ENCODE results near the gene LOXHD1. TPM values are rescaled to one million over a fixed set of nuclear protein-coding genes. Genes with fewer than 3 reads are reported as not detected.

Gene LOXHD1
- not detected in 2 replicates for total RNA-seq

- Mint-ChIP-seq H3K9me3 (no peaks in the 10 kb centered on the region), H3K4me1 (no peaks in the 10 kb centered on the region), H3K36me3 (ENCODE audit: low read depth) (no peaks in the 10 kb centered on the region), H3K27ac (no peak within 1 kb of the TSS), H3K4me3 (no peak within 1 kb of the TSS), H3K27me3 (peaks cover 4% of the 10 kb centered on the region)
- intact Hi-C loops (cut with micrococcal nuclease), result loop anchor here (10.0 kb wide), 1 partner anchor 103 kb away; no protein-coding TSS in a partner anchor
- DNase-seq, result no peak
These were observed at the start of gene LOXHD1 for GRCh38 chr18:46657115-46657955. TSS of gene LOXHD1 (minus strand) at chr18:46657220. CDS start at chr18:46657033, 187 bp downstream.

GRCh38 chr18:46705521-46705920 is 48.5 kb upstream of the LOXHD1 start:
- Mint-ChIP-seq H3K27ac (no peak overlapping the region), H3K4me1 (no peaks in the 10 kb centered on the region), H3K9me3 (no peaks in the 10 kb centered on the region), H3K4me3 (no peak overlapping the region), H3K27me3 (peaks cover 2% of the 10 kb centered on the region), H3K36me3 (ENCODE audit: low read depth) (no peaks in the 10 kb centered on the region)
- intact Hi-C loops (cut with micrococcal nuclease), result no loop called here
- no peak for DNase-seq

GRCh38 chr18:46704816-46705215 is 47.8 kb upstream of the LOXHD1 start:
- no peak for DNase-seq
- Mint-ChIP-seq H3K4me3 (no peak overlapping the region), H3K4me1 (no peaks in the 10 kb centered on the region), H3K36me3 (ENCODE audit: low read depth) (no peaks in the 10 kb centered on the region), H3K27me3 (peaks cover 2% of the 10 kb centered on the region), H3K9me3 (no peaks in the 10 kb centered on the region), H3K27ac (no peak overlapping the region)
- intact Hi-C loops (cut with micrococcal nuclease), result no loop called here

- no peak overlapping the region for H3K4me3 Mint-ChIP-seq
- H3K9me3 Mint-ChIP-seq, result no peaks in the 10 kb centered on the region
- no peak for DNase-seq
- peaks cover 2% of the 10 kb centered on the region for H3K27me3 Mint-ChIP-seq
- no peaks in the 10 kb centered on the region for H3K4me1 Mint-ChIP-seq
- H3K36me3 Mint-ChIP-seq (ENCODE audit: low read depth), result no peaks in the 10 kb centered on the region
- intact Hi-C loops (cut with micrococcal nuclease), result no loop called here
- no peak overlapping the region for H3K27ac Mint-ChIP-seq
These were observed 47.2 kb upstream of the LOXHD1 start for GRCh38 chr18:46704189-46704588.

- H3K36me3 Mint-ChIP-seq (ENCODE audit: low read depth), result no peaks in the 10 kb centered on the region
- no peaks in the 10 kb centered on the region for H3K4me1 Mint-ChIP-seq
- peaks cover 3% of the 10 kb centered on the region for H3K27me3 Mint-ChIP-seq
- DNase-seq, result no peak
- intact Hi-C loops (cut with micrococcal nuclease), result no loop called here
- no peak overlapping the region for H3K4me3 Mint-ChIP-seq
- H3K27ac Mint-ChIP-seq, result no peak overlapping the region
- peaks cover 8% of the 10 kb centered on the region for H3K9me3 Mint-ChIP-seq
These were observed 45.5 kb upstream of the LOXHD1 start for GRCh38 chr18:46702471-46702870.

GRCh38 chr18:46700066-46700824 is 43.2 kb upstream of the LOXHD1 start:
- Mint-ChIP-seq H3K4me1 (no peaks in the 10 kb centered on the region), H3K4me3 (no peak overlapping the region), H3K36me3 (ENCODE audit: low read depth) (no peaks in the 10 kb centered on the region), H3K9me3 (peaks cover 12% of the 10 kb centered on the region), H3K27ac (no peak overlapping the region), H3K27me3 (peaks cover 7% of the 10 kb centered on the region)
- no peak for DNase-seq
- intact Hi-C loops (cut with micrococcal nuclease), result no loop called here

- peaks cover 12% of the 10 kb centered on the region for H3K9me3 Mint-ChIP-seq
- H3K4me1 Mint-ChIP-seq, result no peaks in the 10 kb centered on the region
- no peak overlapping the region for H3K27ac Mint-ChIP-seq
- no peak overlapping the region for H3K4me3 Mint-ChIP-seq
- no peak for DNase-seq
- H3K36me3 Mint-ChIP-seq (ENCODE audit: low read depth), result no peaks in the 10 kb centered on the region
- peaks cover 8% of the 10 kb centered on the region for H3K27me3 Mint-ChIP-seq
- intact Hi-C loops (cut with micrococcal nuclease), result no loop called here
These were observed 39.7 kb upstream of the LOXHD1 start for GRCh38 chr18:46696702-46697101.

- Mint-ChIP-seq H3K4me3 (no peak overlapping the region), H3K36me3 (ENCODE audit: low read depth) (no peaks in the 10 kb centered on the region), H3K9me3 (peaks cover 12% of the 10 kb centered on the region), H3K27ac (no peak overlapping the region), H3K27me3 (peaks cover 8% of the 10 kb centered on the region), H3K4me1 (no peaks in the 10 kb centered on the region)
- DNase-seq, result no peak
- intact Hi-C loops (cut with micrococcal nuclease), result no loop called here
These were observed 39.2 kb upstream of the LOXHD1 start for GRCh38 chr18:46696268-46696667.

GRCh38 chr18:46693996-46694395 is 37.0 kb upstream of the LOXHD1 start:
- H3K9me3 Mint-ChIP-seq, result peaks cover 12% of the 10 kb centered on the region
- no peak overlapping the region for H3K27ac Mint-ChIP-seq
- no peak overlapping the region for H3K4me3 Mint-ChIP-seq
- H3K36me3 Mint-ChIP-seq (ENCODE audit: low read depth), result no peaks in the 10 kb centered on the region
- no peak for DNase-seq
- intact Hi-C loops (cut with micrococcal nuclease), result no loop called here
- H3K27me3 Mint-ChIP-seq, result peaks cover 8% of the 10 kb centered on the region
- no peaks in the 10 kb centered on the region for H3K4me1 Mint-ChIP-seq

GRCh38 chr18:46688853-46689525 is 32.0 kb upstream of the LOXHD1 start:
- H3K4me3 Mint-ChIP-seq, result no peak overlapping the region
- DNase-seq, result no peak
- H3K36me3 Mint-ChIP-seq (ENCODE audit: low read depth), result no peaks in the 10 kb centered on the region
- peaks cover 2% of the 10 kb centered on the region for H3K27me3 Mint-ChIP-seq
- intact Hi-C loops (cut with micrococcal nuclease), result no loop called here
- no peaks in the 10 kb centered on the region for H3K9me3 Mint-ChIP-seq
- H3K4me1 Mint-ChIP-seq, result no peaks in the 10 kb centered on the region
- no peak overlapping the region for H3K27ac Mint-ChIP-seq

- intact Hi-C loops (cut with micrococcal nuclease), result no loop called here
- no peak overlapping the region for H3K27ac Mint-ChIP-seq
- no peaks in the 10 kb centered on the region for H3K36me3 Mint-ChIP-seq (ENCODE audit: low read depth)
- H3K9me3 Mint-ChIP-seq, result no peaks in the 10 kb centered on the region
- no peaks in the 10 kb centered on the region for H3K4me1 Mint-ChIP-seq
- no peak overlapping the region for H3K4me3 Mint-ChIP-seq
- DNase-seq, result no peak
- H3K27me3 Mint-ChIP-seq, result no peaks in the 10 kb centered on the region
These were observed 29.2 kb upstream of the LOXHD1 start for GRCh38 chr18:46686186-46686585.

GRCh38 chr18:46683252-46683651 is 26.2 kb upstream of the LOXHD1 start:
- H3K36me3 Mint-ChIP-seq (ENCODE audit: low read depth), result no peaks in the 10 kb centered on the region
- H3K27me3 Mint-ChIP-seq, result no peaks in the 10 kb centered on the region
- H3K27ac Mint-ChIP-seq, result no peak overlapping the region
- H3K4me1 Mint-ChIP-seq, result no peaks in the 10 kb centered on the region
- no peak overlapping the region for H3K4me3 Mint-ChIP-seq
- DNase-seq, result no peak
- intact Hi-C loops (cut with micrococcal nuclease), result no loop called here
- H3K9me3 Mint-ChIP-seq, result no peaks in the 10 kb centered on the region

- intact Hi-C loops (cut with micrococcal nuclease), result no loop called here
- peaks cover 2% of the 10 kb centered on the region for H3K27me3 Mint-ChIP-seq
- no peak overlapping the region for H3K4me3 Mint-ChIP-seq
- H3K9me3 Mint-ChIP-seq, result no peaks in the 10 kb centered on the region
- no peaks in the 10 kb centered on the region for H3K36me3 Mint-ChIP-seq (ENCODE audit: low read depth)
- DNase-seq, result no peak
- H3K27ac Mint-ChIP-seq, result no peak overlapping the region
- H3K4me1 Mint-ChIP-seq, result no peaks in the 10 kb centered on the region
These were observed 24.0 kb upstream of the LOXHD1 start for GRCh38 chr18:46680784-46681695.
